Cerebellar cortex (tissue), 1 donor: ENCODE measurements around the gene ZFYVE26.
"Not testable (repeated sequence)": the region's sequence is repeated elsewhere in the genome, so short reads cannot be mapped to it uniquely, and the experiment has no call there.

ENCODE experiments used
- DNase-seq: peaks from one replicate; pipeline ENCODE4 v3.0.0-alpha.2; 2015; ENCODE audit warnings: low spot score

ZFYVE26 gene

DNA sequence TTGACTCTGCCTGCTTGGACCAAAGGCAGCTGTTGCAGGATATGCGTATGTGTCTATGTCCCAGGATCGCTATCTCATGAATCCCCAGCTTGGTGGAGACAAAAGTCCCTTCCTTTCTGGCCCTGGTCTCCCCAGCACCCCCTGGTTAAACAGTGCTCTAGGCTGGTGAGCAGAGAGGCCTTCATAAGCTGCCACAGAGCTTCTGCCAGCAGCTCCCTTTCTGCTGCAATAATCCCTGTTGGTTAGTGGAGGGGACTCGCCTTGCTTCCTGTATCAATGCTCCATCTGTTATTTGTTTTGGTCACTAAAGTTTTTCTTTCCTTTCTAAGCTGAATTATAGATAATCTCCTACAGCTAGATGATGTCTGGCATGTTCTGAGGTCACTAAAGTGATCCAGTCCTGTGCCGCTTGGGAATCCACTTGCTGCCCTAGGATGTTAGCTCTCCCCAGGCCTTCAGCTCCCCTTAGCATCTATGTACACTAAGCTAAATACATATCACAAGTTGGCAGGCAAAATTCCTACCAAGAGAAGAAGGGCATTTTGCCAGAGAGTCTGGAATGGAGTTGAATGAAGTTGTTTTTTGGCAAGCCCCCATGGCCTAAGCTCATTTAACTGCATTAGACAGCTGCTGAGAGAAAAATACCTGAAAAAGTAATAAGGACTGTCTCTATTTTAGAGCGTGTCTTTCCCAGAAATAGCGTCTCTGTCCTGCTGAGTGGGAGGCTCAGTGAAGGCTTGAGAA is 66.9 kb downstream of the ZFYVE26 start:
- no peak for DNase-seq

GRCh38 chr14:67748312-67748711 is 68.1 kb downstream of the ZFYVE26 start:
- DNase-seq = no peak

DNA sequence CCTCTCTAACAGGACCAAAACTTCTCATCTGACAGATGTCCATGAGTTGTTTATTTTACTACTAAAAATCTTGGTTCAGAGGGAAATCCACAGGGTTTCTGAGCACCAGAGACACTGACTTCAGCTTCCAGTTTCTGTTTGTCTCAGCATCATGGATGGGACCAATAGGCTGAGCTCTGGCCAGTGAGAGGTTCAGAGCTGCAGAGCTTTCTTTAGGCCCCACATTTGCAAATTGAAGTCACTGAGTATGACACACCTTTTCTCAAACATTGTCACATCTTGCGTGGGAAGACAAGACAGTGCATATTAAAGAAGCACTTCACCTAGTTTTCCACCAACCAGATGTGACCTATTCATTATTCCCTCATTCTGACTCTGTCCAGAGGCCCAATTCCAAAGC is 69.5 kb downstream of the ZFYVE26 start:
- DNase-seq = no peak

- no peak for DNase-seq
These were observed 72.3 kb downstream of the ZFYVE26 start for GRCh38 chr14:67744046-67744445.

GRCh38 chr14:67738740-67739504 is 77.5 kb downstream of the ZFYVE26 start:
- no peak for DNase-seq

DNA sequence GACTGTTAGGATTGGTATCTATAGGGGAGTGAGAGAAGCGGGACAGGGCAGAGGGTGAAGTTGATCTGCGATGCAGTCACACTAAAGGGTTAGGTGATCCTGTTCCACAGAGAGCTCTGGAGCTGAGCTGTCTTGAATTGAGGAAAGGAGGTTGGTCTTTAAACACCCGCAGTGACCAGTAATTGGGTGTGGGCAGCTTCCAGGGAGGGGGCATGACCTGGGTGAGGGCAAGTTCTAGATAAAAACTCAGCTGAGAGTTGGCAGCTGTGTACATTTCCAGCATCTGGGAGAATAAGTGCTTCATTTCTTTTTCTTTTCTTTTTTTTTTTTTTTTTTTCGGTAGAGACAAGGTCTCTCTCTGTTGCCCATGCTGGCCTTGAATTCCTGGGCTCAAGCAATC is 79.6 kb downstream of the ZFYVE26 start:
- no peak for DNase-seq

DNA sequence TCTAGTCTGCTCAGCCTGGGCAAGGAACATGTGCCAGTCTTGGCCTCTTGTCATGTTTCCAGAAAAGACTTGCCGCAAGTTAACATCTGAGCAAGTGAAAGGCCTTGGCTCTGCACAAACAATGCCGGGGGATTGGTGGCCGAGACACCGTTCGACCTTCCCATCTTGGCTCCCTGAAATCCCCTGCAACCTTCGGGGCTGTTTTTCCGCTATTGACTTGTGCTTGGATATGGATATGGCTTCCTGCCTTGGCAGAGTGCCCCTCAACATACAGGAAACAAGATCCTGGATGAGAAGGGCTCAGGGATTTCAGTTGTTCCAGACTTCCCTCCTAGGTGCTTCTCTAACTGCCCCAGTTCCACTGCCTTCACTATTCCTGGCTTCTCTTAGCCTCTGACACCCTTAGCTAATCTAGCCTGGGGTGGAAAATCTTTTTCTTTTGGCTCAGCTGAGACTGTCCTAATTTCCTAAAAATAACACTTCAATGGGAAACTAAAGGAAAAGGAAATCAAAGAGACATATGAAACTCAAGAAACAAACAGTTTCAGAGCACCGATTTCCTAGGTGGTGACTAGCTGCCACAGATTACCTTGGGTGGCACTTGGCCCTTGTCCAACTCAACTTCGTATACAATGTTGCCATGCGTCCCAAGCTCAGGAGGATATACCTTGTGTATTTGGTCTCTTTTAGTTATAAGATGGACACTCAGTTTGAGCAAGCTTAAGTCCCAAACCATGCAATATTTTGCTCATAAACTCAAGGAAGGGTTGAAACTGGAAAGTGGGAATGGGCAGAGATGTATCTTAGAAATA is 80.8 kb downstream of the ZFYVE26 start:
- no peak for DNase-seq

DNA sequence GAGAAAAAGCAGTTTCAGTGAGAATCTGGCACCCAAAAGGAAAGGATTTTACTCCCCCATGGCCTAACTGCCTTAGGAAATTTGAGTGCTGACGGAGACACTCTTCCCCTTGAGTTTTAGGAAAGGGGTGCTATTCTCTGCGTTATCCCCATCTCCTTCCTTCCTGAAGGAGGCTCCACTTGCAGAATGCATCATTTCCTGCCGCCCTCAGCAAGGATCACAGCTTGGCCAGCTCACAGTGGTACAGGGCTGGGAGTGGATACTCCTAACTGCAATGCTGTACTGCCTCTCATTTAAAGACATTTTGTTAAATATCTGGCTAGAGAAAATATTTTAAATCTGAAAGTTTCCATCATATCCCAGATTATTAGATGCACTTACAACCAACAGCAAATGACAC is 81.7 kb downstream of the ZFYVE26 start:
- DNase-seq = no peak

DNA sequence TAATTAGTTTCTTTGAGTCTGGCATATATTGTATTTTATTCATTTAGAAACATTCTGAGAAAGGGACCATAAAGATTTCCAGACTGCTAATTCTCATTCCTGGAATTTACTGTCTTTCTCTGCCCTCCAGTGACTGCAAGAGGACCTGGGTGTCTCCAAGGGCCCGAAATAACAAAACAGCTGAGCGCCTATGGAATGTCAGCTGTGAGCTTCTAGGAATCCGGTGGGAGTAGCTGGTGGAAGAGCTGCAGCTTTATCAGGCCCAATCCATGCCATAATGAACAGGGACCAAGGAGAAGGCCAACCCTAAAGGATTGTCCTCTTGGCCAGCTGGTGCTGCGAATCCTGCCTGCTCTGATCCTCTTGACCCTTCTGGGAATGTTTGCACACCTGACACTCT is 82.8 kb downstream of the ZFYVE26 start:
- DNase-seq = no peak

DNA sequence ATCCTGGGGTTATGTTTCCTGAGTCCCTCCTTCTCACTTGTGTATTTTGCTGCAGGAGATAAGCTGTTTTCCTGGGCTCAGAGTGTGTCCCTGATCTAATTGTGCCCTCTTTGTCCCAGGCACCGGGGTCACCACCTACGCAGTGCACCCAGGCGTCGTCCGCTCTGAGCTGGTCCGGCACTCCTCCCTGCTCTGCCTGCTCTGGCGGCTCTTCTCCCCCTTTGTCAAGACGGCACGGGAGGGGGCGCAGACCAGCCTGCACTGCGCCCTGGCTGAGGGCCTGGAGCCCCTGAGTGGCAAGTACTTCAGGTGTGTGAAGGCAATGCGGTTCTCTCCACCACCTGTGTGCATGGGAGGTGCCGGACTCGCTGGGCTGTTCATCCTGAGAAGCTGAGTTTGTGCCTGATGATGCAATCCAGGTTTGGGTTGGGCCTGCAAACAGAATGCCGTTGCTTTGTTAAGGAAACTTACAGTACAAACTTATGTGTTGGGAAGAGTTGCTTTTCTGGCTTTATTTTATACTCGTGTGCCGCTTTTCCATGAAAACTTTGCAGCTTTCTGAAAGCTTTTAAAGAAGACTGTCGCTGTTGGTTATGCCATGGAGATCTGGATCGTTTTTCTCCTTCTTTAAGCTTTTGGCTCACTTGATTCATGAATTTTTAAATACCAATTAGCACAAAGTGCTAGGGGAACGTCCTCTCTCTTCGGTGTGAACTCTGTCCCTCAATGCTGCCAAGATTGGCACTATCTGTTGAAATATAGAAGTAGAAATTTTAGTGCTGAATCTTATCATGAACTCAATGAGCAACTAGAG is 87.1 kb downstream of the ZFYVE26 start:
- no peak for DNase-seq

- DNase-seq = no peak
These were observed 88.1 kb downstream of the ZFYVE26 start for GRCh38 chr14:67728258-67728657.

DNA sequence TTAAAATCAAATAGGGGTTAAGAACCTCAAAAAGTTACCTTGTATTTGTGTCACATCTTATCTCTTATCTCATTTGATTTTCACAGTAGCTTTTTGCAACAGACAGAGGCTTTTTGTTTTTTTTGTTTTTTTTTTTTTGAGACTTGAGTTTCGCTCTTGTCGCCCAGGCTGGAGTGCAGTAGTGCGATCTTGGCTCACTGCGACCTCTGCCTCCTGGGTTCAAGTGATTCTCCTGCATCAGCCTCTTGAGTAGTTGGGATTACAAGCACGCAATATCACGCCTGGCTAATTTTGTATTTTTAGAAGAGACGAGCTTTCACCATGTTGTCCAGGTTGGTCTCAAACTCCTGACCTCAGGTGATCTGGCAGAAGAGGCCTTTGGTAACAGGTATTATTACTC is 89.0 kb downstream of the ZFYVE26 start:
- no peak for DNase-seq

- DNase-seq = no peak
These were observed 91.2 kb downstream of the ZFYVE26 start for GRCh38 chr14:67725171-67725570.

DNA sequence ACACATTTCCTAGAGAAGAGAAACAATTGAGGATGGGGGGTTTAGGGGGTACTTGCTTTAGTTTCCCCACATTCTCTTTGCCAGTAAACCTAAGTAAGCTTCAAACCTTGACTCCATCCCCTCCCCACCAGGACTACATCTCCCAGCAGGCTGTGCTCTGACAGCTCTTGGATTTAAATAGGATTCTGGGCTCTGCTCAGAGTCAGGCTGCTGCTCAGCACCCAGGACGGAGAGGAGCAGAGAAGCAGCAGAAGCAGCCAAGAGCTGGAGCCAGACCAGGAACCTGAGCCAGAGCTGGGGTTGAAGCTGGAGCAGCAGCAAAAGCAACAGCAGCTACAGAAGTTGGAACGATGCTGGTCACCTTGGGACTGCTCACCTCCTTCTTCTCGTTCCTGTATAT is 94.1 kb downstream of the ZFYVE26 start:
- DNase-seq = peak; percentile 55

DNA sequence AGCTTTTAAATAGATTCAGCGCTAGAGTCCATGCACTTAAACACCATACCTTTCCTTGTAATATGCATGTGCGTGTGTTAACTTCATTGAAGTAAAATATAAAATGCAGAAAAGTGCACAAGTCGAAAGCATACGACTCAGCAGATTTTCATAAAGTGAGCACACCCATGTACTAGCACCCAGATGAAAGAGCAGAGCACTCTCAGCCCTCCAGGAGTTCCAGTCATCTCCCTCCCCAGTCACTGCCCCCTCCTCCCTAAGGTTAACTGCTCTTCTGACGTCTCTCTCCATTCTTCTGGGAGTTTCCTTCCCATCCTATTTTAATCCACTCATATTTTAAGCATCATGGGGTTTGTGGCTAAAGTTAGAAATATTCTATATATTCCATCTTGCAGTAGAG is 94.5 kb downstream of the ZFYVE26 start:
- DNase-seq = no peak

GRCh38 chr14:67719866-67720265 is 96.5 kb downstream of the ZFYVE26 start:
- no peak for DNase-seq

- DNase-seq = not testable (repeated sequence)
These were observed 97.0 kb downstream of the ZFYVE26 start for GRCh38 chr14:67719385-67719784.

GRCh38 chr14:67718265-67718664 is 98.1 kb downstream of the ZFYVE26 start:
- no peak for DNase-seq

- no peak for DNase-seq
These were observed 99.3 kb downstream of the ZFYVE26 start for GRCh38 chr14:67717048-67717447.

- DNase-seq = peak; percentile 22
These were observed 106.2 kb downstream of the ZFYVE26 start for GRCh38 chr14:67710209-67710608.

- not testable (repeated sequence) for DNase-seq
These were observed 106.6 kb downstream of the ZFYVE26 start for GRCh38 chr14:67709796-67710195.

DNA sequence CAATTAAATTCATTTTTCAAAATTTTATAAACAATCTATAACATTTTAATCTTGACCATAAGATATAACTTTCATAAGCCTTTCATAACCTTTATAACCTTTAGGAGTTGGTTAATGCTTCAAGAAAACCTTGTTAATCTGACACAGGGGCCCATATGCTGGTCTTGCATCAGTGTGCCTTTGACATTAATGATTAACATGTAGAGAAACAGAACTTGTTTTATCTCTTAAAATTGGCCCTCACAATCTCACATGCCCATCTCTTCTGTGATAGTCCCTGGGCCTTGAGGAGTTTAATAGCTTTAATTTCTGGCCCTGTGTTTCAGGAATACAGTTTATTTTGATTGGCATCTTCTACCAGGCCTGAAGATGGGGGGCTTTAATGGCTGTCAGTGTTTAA is 107.0 kb downstream of the ZFYVE26 start:
- not testable (repeated sequence) for DNase-seq
